GM13977 (cell line): Measurements from ENCODE around the gene MS4A8.

Experiments
- DNase-seq: peaks from one replicate; pipeline ENCODE4 v3.0.0; 2012; ENCODE audit warnings: low spot score
- in situ Hi-C: fragments of 300-500 bp; cut with MboI; formaldehyde crosslinking; loops from one replicate; pipeline ENCODE4 v1.12.0; 2022; ENCODE audit warnings: low sequenced_read_pairs, low pct_unique_long_range_greater_than_20kb, mixed read lengths, inconsistent platforms; ENCODE audit not compliant: unreplicated experiment
- TF ChIP-seq, protein P1 (sequence below): IDR thresholded peaks from 2 replicates; pipeline ENCODE4 v1.5.1; 2012; ENCODE audit warnings: mild to moderate bottlenecking, control low read depth; ENCODE audit not compliant: insufficient read depth; ENCODE audit errors: extremely low read depth, missing control alignments

Gene MS4A8

DNA sequence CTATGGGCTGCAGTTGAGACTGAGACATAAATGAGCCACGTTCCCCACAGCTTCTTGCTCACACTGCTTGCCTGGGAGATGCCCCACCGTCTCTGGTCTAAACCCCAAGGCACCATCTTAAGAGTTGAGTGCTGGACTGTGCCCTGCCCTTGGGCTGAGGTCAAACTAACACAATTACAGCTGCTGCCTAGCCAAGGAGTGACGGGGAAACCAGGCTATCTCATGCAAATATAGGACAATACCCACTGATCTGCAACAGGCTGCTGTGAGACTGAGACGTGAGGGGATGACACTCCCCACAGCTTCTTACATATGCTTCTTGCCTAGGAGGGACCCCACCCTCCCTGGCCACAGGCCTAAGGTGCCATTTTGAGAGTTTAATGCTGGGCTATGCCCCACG, 7.8 kb upstream of the MS4A8 start:
- in situ Hi-C loops = no loop called here
- TF ChIP-seq, protein P1, sequence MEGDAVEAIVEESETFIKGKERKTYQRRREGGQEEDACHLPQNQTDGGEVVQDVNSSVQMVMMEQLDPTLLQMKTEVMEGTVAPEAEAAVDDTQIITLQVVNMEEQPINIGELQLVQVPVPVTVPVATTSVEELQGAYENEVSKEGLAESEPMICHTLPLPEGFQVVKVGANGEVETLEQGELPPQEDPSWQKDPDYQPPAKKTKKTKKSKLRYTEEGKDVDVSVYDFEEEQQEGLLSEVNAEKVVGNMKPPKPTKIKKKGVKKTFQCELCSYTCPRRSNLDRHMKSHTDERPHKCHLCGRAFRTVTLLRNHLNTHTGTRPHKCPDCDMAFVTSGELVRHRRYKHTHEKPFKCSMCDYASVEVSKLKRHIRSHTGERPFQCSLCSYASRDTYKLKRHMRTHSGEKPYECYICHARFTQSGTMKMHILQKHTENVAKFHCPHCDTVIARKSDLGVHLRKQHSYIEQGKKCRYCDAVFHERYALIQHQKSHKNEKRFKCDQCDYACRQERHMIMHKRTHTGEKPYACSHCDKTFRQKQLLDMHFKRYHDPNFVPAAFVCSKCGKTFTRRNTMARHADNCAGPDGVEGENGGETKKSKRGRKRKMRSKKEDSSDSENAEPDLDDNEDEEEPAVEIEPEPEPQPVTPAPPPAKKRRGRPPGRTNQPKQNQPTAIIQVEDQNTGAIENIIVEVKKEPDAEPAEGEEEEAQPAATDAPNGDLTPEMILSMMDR = no peak
- no peak for DNase-seq

DNA sequence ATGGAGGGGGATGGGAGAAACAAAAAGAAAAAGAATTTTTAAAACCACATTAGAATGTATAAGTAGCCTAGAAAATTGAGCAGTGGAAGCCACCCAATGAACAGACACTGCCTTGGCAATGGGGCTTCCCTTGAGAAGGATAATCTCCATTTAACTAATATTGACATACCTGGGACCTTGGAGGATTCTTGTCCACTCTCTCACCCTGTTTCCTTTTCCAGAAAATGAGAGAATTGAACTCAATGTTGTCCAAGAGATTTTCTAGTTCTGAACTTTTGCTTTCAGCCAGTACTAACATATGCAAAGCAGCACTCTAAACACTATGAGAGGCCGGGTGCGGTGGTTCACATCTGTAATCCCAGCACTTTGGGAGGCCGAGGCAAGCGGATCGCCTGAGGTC, 524 bp downstream of the MS4A8 start:
- in situ Hi-C loops = no loop called here
- DNase-seq = no peak
- TF ChIP-seq, protein P1 = no peak

DNA sequence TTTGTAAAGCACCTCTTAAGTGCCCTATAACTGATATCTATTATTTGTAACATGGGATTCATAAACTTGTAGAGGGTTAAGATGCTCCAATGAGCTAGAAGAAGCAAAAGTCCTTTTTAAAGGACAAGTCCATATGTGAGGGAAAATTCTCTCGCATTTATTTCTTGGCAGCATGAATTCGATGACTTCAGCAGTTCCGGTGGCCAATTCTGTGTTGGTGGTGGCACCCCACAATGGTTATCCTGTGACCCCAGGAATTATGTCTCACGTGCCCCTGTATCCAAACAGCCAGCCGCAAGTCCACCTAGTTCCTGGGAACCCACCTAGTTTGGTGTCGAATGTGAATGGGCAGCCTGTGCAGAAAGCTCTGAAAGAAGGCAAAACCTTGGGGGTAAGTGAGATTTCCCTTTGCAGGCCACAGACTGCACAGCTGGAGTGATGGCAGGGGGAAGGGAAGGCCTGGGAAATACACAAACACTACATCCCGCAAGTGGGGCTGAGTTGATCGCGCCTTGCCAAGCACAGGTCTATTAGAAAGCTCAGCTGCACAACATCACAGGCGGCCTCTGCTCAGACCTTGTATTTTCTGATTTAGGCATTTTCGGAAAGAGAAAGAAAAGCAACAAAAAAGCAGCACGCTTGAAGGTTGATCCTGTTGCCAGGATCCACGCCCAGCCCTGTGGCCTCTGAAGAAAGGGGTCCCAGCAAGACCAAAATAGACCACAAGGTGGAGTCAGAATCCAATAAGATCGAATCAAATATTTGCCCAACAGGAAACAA, 1.5 kb downstream of the MS4A8 start:
- TF ChIP-seq, protein P1 = peak; percentile 56
- in situ Hi-C loops = no loop called here
- DNase-seq = peak; percentile 49

DNA sequence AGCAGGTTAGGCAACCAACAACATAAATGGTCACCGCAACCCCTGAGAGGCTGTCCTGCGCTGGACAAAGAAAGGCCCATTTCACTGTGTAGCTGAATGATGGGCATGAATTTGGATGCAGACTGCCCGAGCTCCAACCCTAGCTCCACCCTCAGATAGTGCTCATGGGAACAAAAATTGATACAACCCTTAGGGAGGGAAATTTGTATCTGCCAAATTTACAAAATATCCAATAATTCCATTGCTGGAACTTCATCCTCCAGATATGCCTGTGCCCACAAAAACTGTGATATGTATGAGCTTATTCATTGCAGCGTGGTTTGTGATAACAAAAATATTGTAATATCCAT, 2.0 kb downstream of the MS4A8 start:
- no peak for DNase-seq
- TF ChIP-seq, protein P1 = no peak

DNA sequence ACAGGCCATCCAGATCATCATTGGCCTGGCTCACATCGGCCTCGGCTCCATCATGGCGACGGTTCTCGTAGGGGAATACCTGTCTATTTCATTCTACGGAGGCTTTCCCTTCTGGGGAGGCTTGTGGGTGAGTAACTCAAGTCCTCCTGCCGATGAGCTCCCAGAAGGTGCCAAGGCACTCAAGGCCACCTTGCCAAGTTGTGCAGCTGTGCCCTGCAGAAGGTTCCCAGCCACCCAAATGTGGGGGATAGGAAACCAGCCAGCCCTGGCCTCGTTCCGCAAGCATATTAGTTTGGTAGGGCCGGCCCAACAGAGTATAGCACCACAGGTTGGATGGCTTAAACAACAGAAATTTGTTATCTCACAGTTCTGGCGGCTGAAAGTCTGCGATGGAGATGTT, 4.0 kb downstream of the MS4A8 start:
- in situ Hi-C loops = no loop called here
- TF ChIP-seq, protein P1 = no peak
- no peak for DNase-seq

More for the DNA sequence above, 2.0 kb downstream of the MS4A8 start:
- in situ Hi-C loops = no loop called here

DNA sequence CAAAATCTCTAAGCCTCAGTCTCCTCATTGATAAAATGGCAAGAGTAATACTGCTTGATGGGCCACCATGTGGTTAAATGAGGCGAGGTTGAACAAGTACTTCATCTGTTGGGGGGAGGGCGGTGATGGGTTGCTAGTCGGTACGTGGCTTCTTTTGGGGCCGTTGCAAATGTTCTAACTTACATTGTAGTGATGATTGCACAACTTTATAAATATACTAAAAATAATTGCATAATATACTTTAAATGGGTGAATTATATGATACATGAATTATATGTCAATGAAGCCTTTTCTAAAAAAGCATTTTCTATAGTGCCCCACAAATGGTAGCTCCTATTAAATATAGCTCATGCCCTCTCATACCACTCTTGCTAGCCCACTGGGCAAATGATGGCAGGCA, 6.5 kb downstream of the MS4A8 start:
- no peak for DNase-seq
- TF ChIP-seq, protein P1 = no peak
- in situ Hi-C loops = no loop called here
